H9 (cell line): ENCODE results near the gene SLC2A11. TPM values are rescaled to one million over a fixed set of nuclear protein-coding genes. Genes with fewer than 3 reads are reported as not detected.

Source experiments
- DNase-seq: peaks from one replicate; pipeline ENCODE4 v3.0.0-alpha.2; 2017
- H2AFZ ChIP-seq: one replicate; pipeline ENCODE4 v1.6.1; 2013; ENCODE audit warnings: mild to moderate bottlenecking, low read length, control low read depth, moderate library complexity
- H2AK5ac ChIP-seq: 2 replicates; pipeline ENCODE4 v1.6.1; 2013; ENCODE audit warnings: low read length, control low read depth, mixed read lengths; ENCODE audit not compliant: insufficient read length
- H2BK120ac ChIP-seq: one replicate; pipeline ENCODE4 v1.6.1; 2013; ENCODE audit warnings: low read depth, mild to moderate bottlenecking, low read length, control low read depth, inconsistent platforms; ENCODE audit not compliant: poor library complexity, severe bottlenecking
- H2BK12ac ChIP-seq: 2 replicates; pipeline ENCODE4 v1.6.1; 2013; ENCODE audit warnings: low read length, control low read depth, mixed read lengths, low read depth; ENCODE audit not compliant: insufficient read length
- H2BK15ac ChIP-seq: 2 replicates; pipeline ENCODE4 v1.6.1; 2013; ENCODE audit warnings: low read depth, low read length, control low read depth
- H2BK20ac ChIP-seq: one replicate; pipeline ENCODE4 v1.6.1; 2013; ENCODE audit warnings: low read depth, mild to moderate bottlenecking, low read length, control low read depth, inconsistent platforms; ENCODE audit not compliant: poor library complexity, severe bottlenecking
- H2BK5ac ChIP-seq: 2 replicates; pipeline ENCODE4 v1.6.1; 2013; ENCODE audit warnings: low read length, control low read depth, mixed read lengths; ENCODE audit not compliant: insufficient read length
- H3K14ac ChIP-seq: 2 replicates; pipeline ENCODE4 v1.6.1; 2013; ENCODE audit warnings: low read length, control low read depth; ENCODE audit not compliant: insufficient read depth
- H3K18ac ChIP-seq: 2 replicates; pipeline ENCODE4 v1.6.1; 2013; ENCODE audit warnings: low read depth, mild to moderate bottlenecking, mixed read lengths, low read length, control low read depth; ENCODE audit not compliant: insufficient read length
- H3K23ac ChIP-seq: 2 replicates; pipeline ENCODE4 v1.6.1; 2013; ENCODE audit warnings: low read length, control low read depth, mixed read lengths, low read depth; ENCODE audit not compliant: insufficient read length
- H3K23me2 ChIP-seq: 2 replicates; pipeline ENCODE4 v1.6.1; 2013; ENCODE audit warnings: low read depth, mild to moderate bottlenecking, mixed read lengths, low read length, control low read depth; ENCODE audit not compliant: insufficient read length, poor library complexity, severe bottlenecking
- H3K27ac ChIP-seq: 2 replicates; pipeline ENCODE4 v1.5.1; 2013; ENCODE audit warnings: low read length, control low read depth, mixed read lengths, low read depth; ENCODE audit not compliant: insufficient read length
- H3K27me3 ChIP-seq: 2 replicates; pipeline ENCODE4 v1.6.1; 2013; ENCODE audit warnings: low read length, control low read depth, inconsistent platforms; ENCODE audit not compliant: insufficient read depth
- H3K4ac ChIP-seq: 2 replicates; pipeline ENCODE4 v1.6.1; 2013; ENCODE audit warnings: low read depth, mild to moderate bottlenecking, control low read depth, inconsistent platforms, low read length, moderate library complexity
- H3K4me1 ChIP-seq: 2 replicates; pipeline ENCODE4 v1.6.1; 2013; ENCODE audit warnings: low read length, control low read depth, inconsistent platforms; ENCODE audit not compliant: insufficient read depth
- H3K4me2 ChIP-seq: 2 replicates; pipeline ENCODE4 v1.6.1; 2013; ENCODE audit warnings: low read length, control low read depth, mixed read lengths; ENCODE audit not compliant: insufficient read length, insufficient read depth
- H3K56ac ChIP-seq: 2 replicates; pipeline ENCODE4 v1.6.1; 2013; ENCODE audit warnings: low read depth, mild to moderate bottlenecking, mixed read lengths, low read length, control low read depth; ENCODE audit not compliant: insufficient read length
- H3K79me1 ChIP-seq: 2 replicates; pipeline ENCODE4 v1.6.1; 2013; ENCODE audit warnings: low read depth, mild to moderate bottlenecking, moderate library complexity, low read length, control low read depth, inconsistent platforms; ENCODE audit not compliant: insufficient read depth, poor library complexity, severe bottlenecking
- H3K79me2 ChIP-seq: 2 replicates; pipeline ENCODE4 v1.6.1; 2013; ENCODE audit warnings: low read length, control low read depth, inconsistent platforms; ENCODE audit not compliant: insufficient read depth
- H3K9ac ChIP-seq: 2 replicates; pipeline ENCODE4 v1.6.1; 2013; ENCODE audit warnings: low read length, control low read depth, mixed read lengths; ENCODE audit not compliant: insufficient read length; ENCODE audit errors: extremely low read depth
- H3K9me3 ChIP-seq: one replicate; pipeline ENCODE4 v1.6.1; 2013; ENCODE audit warnings: low read depth, low read length, inconsistent platforms; ENCODE audit not compliant: control insufficient read depth
- H3T11ph ChIP-seq: one replicate; pipeline ENCODE4 v1.6.1; 2013; ENCODE audit warnings: mild to moderate bottlenecking, low read length, control low read depth, inconsistent platforms
- H4K20me1 ChIP-seq: one replicate; pipeline ENCODE4 v1.6.1; 2013; ENCODE audit not compliant: control insufficient read depth, insufficient read length, insufficient read depth
- H4K5ac ChIP-seq: 2 replicates; pipeline ENCODE4 v1.6.1; 2013; ENCODE audit warnings: low read depth, mild to moderate bottlenecking, mixed read lengths, low read length, control low read depth; ENCODE audit not compliant: insufficient read length
- H4K8ac ChIP-seq: replicated peaks from 2 replicates; pipeline ENCODE4 v1.6.1; 2013; ENCODE audit warnings: low read length, control low read depth, mixed read lengths, low read depth; ENCODE audit not compliant: insufficient read length
- H4K91ac ChIP-seq: 2 replicates; pipeline ENCODE4 v1.6.1; 2013; ENCODE audit warnings: low read depth, mild to moderate bottlenecking, moderate library complexity, mixed read lengths, low read length, control low read depth; ENCODE audit not compliant: insufficient read length
- H3K27ac Mint-ChIP-seq, 3 experiments: 2 replicates in 2 of 3; 3 replicates in 1 of 3; pipeline ENCODE4 v1.8.0; 2020 to 2021; ENCODE audit warnings: mixed read lengths in 3 of 3, mild to moderate bottlenecking in 1 of 3, moderate library complexity in 1 of 3
- H3K27me3 Mint-ChIP-seq: 2 replicates; pipeline ENCODE4 v1.8.0; 2021; ENCODE audit warnings: low read depth, mild to moderate bottlenecking, moderate library complexity, mixed read lengths
- H3K36me3 Mint-ChIP-seq, 3 experiments: 2 replicates in 2 of 3; 3 replicates in 1 of 3; pipeline ENCODE4 v1.8.0; 2020 to 2021; ENCODE audit warnings: low read depth in 3 of 3, mixed read lengths in 3 of 3; ENCODE audit not compliant: insufficient read depth in 1 of 3
- H3K4me1 Mint-ChIP-seq, 2 experiments: 2 replicates each; pipeline ENCODE4 v1.8.0; 2020; ENCODE audit warnings: mixed read lengths in 2 of 2
- H3K4me3 Mint-ChIP-seq, 2 experiments: 2 replicates in 1 of 2; 3 replicates in 1 of 2; pipeline ENCODE4 v1.8.0; 2020 to 2021; ENCODE audit warnings: mild to moderate bottlenecking in 2 of 2, mixed read lengths in 2 of 2, moderate library complexity in 1 of 2
- H3K9me3 Mint-ChIP-seq, 2 experiments: 2 replicates in 1 of 2; 3 replicates in 1 of 2; pipeline ENCODE4 v1.8.0; 2020; ENCODE audit warnings: mild to moderate bottlenecking in 2 of 2, mixed read lengths in 2 of 2, moderate library complexity in 1 of 2
- WGBS: extraction: QIAGEN DNeasy Blood & Tissue Kit; methylation state at CpG from one replicate; pipeline ENCODE4 v1.1.7; 2013; ENCODE audit warnings: missing lambda C conversion rate, low lambda C conversion rate, mixed read lengths; ENCODE audit not compliant: insufficient read length; ENCODE audit errors: extremely low coverage; 5-methylcytosine and 5-hydroxymethylcytosine counted together
- total RNA-seq: library from RNA; stranded (reverse); gene quantifications from 2 replicates; pipeline ENCODE4 v1.2.1, GENCODE V29; 2021
- TF ChIP-seq, protein P1 (sequence below): fragments of 200-600 bp; sonication (generic); conservative IDR thresholded peaks from 3 replicates; pipeline ENCODE4 v1.8.0; 2021; ENCODE audit warnings: antibody characterized with exemption, mild to moderate bottlenecking

The SLC2A11 gene
- total RNA-seq, 1 experiment from 2014 or later: 15.0 TPM

DNA sequence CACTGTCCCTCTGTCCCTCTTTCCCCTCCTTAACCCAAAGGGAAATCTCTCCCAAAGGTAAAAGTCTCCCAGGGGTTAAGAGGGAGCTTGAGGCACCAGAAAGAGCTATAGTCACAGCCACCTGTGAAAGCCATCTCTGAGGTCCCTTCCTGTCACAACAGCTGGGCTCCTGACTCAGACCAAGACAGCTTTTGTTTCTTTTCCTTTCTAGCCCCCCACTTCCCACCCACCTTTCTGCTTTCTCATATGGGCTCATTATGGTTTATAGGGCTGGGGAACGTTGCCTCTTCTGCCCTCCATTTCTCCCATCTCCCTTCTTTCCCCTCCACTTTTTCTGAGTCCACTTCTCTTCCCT lies 55.6 kb downstream of the SLC2A11 start:
- no peak overlapping the region for H4K91ac ChIP-seq
- no peaks in the 10 kb centered on the region for H4K20me1 ChIP-seq
- TF ChIP-seq, protein P1, sequence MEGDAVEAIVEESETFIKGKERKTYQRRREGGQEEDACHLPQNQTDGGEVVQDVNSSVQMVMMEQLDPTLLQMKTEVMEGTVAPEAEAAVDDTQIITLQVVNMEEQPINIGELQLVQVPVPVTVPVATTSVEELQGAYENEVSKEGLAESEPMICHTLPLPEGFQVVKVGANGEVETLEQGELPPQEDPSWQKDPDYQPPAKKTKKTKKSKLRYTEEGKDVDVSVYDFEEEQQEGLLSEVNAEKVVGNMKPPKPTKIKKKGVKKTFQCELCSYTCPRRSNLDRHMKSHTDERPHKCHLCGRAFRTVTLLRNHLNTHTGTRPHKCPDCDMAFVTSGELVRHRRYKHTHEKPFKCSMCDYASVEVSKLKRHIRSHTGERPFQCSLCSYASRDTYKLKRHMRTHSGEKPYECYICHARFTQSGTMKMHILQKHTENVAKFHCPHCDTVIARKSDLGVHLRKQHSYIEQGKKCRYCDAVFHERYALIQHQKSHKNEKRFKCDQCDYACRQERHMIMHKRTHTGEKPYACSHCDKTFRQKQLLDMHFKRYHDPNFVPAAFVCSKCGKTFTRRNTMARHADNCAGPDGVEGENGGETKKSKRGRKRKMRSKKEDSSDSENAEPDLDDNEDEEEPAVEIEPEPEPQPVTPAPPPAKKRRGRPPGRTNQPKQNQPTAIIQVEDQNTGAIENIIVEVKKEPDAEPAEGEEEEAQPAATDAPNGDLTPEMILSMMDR: no peak
- no peak overlapping the region for H2AK5ac ChIP-seq
- H3K36me3 Mint-ChIP-seq: peaks cover 2 to 17% (median 16%) of the 10 kb centered on the region in 3 experiments
- H3K4me3 Mint-ChIP-seq: peak overlapping the region; percentile 79 to 89
- no peak overlapping the region for H3K56ac ChIP-seq
- peaks cover 5 to 16% of the 10 kb centered on the region in 2 experiments; a peak in 4 of 5 replicates for H3K9me3 Mint-ChIP-seq
- H2BK12ac ChIP-seq: no peak overlapping the region
- H3K4ac ChIP-seq: no peak overlapping the region
- no peak overlapping the region for H2AFZ ChIP-seq
- peaks cover 7% of the 10 kb centered on the region for H3K23me2 ChIP-seq
- H2BK5ac ChIP-seq: no peak overlapping the region
- H3K9me3 ChIP-seq: no peaks in the 10 kb centered on the region
- no peak overlapping the region for H3K23ac ChIP-seq
- no peak overlapping the region for H2BK20ac ChIP-seq
- no peak overlapping the region for H2BK120ac ChIP-seq
- DNase-seq: no peak
- WGBS: no CpG with 5 or more reads among the region's 1 CpG
- peak overlapping the region; percentile 28 for H3K18ac ChIP-seq
- H3T11ph ChIP-seq: no peak overlapping the region
- peaks cover 31 to 36% of the 10 kb centered on the region in 2 experiments for H3K4me1 Mint-ChIP-seq
- no peak overlapping the region for H4K5ac ChIP-seq
- peak overlapping the region; percentile 98 to 99 (median 99) for H3K27ac Mint-ChIP-seq
- H4K8ac ChIP-seq: no peak overlapping the region
- no peaks in the 10 kb centered on the region for H3K27me3 Mint-ChIP-seq
- H3K14ac ChIP-seq: peak overlapping the region; percentile 55
- H3K79me2 ChIP-seq: no peaks in the 10 kb centered on the region
- no peak overlapping the region for H2BK15ac ChIP-seq
- peak overlapping the region; percentile 84 for H3K4me2 ChIP-seq
- H3K27me3 ChIP-seq: no peaks in the 10 kb centered on the region
- H3K9ac ChIP-seq: peak overlapping the region; percentile 72
- 0 out of 2 replicates have a peak, but pooled peaks cover 3% of the 10 kb centered on the region for H3K4me1 ChIP-seq
- peak overlapping the region; percentile 77 for H3K27ac ChIP-seq
- H3K79me1 ChIP-seq: no peaks in the 10 kb centered on the region
